G401 (cell line): Measurements from ENCODE around the gene TSPAN8. TPM values are rescaled to one million over a fixed set of nuclear protein-coding genes. Genes with fewer than 3 reads are reported as not detected.

Experiments used
- DNase-seq: peaks from one replicate; pipeline ENCODE4 v3.0.0-alpha.2; 2015; ENCODE audit warnings: low spot score
- in situ Hi-C: cut with HindIII; loops from 2 replicates; pipeline ENCODE4 v1.10.0; 2016; ENCODE audit warnings: low sequenced_read_pairs, mixed read lengths
- total RNA-seq: library from RNA; depleted of rRNA; stranded (reverse); fragments of >200 nt; shearing (Covaris generic); gene quantifications from 2 replicates; pipeline ENCODE4 v1.2.3, GENCODE V29; 2014; rRNA removed

The TSPAN8 gene
- total RNA-seq = not detected in 2 replicates

- no peak for DNase-seq
- in situ Hi-C loops = no loop called here
These were observed at the start of gene TSPAN8 for GRCh38 chr12:71157601-71158233. Gene TSPAN8 (minus strand): TSS chr12:71157999. CDS start chr12:71157678, 321 bp downstream.

DNA sequence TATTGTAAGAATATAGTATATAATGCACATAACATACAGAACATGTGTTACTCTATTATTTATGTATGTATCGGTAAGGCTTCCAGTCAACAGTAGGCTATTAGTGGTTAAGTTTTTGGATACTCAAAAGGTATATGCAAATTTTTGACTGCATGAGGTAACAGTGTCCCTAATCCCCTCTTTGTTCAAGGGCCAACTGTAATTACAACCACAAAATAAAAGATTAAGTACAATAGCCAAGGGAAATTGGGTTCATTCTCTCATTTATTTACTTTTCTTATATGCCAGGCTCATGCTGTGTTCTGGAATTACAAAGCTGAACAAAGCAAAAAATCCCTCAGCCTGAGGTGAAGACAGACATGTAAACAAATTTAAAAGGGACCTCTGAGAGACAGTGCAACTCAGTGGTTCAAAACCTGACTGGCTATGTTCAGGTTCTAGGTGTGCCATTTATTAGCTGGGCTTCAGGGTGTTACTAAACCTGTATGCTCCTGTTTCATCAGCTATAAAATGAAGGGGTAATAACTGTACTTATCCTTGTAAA is 43.4 kb upstream of the TSPAN8 start:
- DNase-seq = no peak
- in situ Hi-C loops = no loop called here

GRCh38 chr12:71200706-71201105 is 42.9 kb upstream of the TSPAN8 start:
- no peak for DNase-seq
- in situ Hi-C loops = no loop called here

GRCh38 chr12:71197460-71197859 is 39.7 kb upstream of the TSPAN8 start:
- DNase-seq = no peak
- in situ Hi-C loops = no loop called here

DNA sequence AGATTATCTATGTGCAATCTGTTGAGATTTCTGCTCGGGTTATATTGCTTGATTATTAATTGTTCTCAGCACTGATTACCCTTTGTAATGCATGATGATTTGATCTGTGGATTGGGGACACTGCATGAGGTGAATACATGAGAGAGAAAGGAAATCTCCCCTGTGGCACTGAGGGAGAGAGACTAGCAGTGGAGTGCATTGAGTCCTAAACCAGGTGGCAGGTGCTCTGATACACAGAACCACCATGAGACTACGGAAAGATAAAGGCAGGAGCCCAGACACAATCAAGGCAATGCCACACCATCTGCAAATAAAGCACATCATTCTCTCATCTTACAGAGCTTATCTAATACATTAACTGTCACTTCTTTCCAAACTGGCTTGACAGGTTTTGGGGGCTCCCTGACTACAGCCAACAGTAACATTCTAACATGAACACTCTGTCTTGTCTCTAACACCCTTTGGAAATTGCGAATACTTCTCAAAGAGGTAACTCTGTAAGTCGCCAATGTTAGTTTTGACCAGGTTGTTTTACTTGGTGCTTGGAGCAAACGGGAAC is 37.6 kb upstream of the TSPAN8 start:
- no peak for DNase-seq
- in situ Hi-C loops = no loop called here

GRCh38 chr12:71194657-71195056 is 36.9 kb upstream of the TSPAN8 start:
- DNase-seq = no peak

GRCh38 chr12:71193041-71193440 is 35.2 kb upstream of the TSPAN8 start:
- in situ Hi-C loops = no loop called here

More at GRCh38 chr12:71194657-71195056, 36.9 kb upstream of the TSPAN8 start:
- in situ Hi-C loops = no loop called here

DNA sequence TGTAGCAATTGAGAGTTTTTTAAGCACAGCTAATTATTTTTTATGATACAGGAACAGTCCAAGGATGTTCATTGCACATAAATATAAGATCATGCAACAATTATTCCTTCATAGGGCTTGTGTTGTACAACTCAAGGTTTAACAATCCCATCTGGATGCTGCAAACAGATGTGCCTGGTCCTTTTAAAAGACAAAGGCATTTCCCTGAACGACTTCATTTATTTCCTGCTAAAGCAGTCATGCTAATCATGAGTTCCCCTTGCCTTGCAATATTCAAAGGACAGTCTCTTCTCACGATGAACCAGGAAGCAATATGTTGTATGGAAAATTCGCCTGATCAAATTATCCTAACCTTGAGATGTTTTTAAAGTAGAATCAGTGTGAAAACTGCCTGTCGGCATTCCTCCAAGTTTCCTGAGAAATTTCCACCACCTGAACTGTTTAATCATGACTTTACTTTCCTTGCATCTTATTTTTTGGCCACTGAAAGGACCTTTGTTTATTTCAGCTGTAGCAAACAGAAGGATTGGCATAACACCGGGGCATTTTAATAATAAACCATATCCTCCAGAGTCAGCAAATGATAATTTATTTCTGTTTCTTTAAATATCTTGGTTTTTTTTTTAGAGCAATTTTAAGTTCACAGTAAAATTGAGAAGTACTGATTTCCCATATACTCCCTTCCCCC is 33.9 kb upstream of the TSPAN8 start:
- in situ Hi-C loops = no loop called here
- no peak for DNase-seq

More at GRCh38 chr12:71193041-71193440, 35.2 kb upstream of the TSPAN8 start:
- no peak for DNase-seq

- in situ Hi-C loops = no loop called here
- no peak for DNase-seq
These were observed 33.0 kb upstream of the TSPAN8 start for GRCh38 chr12:71190822-71191221.

DNA sequence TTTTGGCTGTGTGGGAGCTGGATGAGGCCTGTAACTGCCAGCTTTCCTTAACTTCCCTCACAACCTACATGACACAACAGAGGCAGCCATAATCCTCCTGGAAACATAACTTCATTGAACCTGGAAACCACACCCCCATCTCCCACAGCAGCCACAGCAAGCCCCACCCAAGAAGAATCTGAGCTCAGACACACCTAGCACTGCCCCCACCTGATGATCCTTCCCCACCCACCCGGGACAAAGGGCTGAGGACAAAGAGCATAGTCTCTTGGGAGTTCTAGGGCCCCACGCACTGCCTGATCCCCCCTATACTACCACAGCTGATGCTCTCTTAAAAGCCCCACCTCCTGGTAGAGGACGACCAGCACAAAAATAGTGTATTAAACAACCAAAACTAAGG is 29.6 kb upstream of the TSPAN8 start:
- no peak for DNase-seq
- in situ Hi-C loops = no loop called here

GRCh38 chr12:71186571-71187288 is 28.9 kb upstream of the TSPAN8 start:
- no peak for DNase-seq
- in situ Hi-C loops = no loop called here

GRCh38 chr12:71183846-71184245 is 26.0 kb upstream of the TSPAN8 start:
- DNase-seq = no peak
- in situ Hi-C loops = no loop called here

- in situ Hi-C loops = no loop called here
- no peak for DNase-seq
These were observed 25.2 kb upstream of the TSPAN8 start for GRCh38 chr12:71183018-71183417.

DNA sequence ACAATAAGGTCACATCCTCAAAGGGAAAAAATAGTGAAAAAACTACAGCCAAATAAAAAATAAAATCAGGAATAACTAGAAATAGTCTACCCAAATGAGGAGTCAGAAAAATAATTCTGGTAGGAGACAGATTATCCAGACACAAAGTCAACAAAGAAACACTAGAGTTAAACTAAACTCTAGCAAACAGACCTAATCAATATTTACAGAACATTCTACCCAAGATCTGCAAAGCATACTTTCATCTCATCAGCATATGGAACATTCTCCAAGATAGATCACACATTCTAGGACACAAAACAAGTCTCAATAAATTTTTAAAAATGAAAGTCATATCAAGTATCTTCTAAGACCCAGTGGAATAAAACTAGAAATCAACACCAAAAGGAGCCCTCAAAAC is 20.4 kb upstream of the TSPAN8 start:
- no peak for DNase-seq
- in situ Hi-C loops = no loop called here

GRCh38 chr12:71174825-71175224 is 17.0 kb upstream of the TSPAN8 start:
- in situ Hi-C loops = no loop called here

GRCh38 chr12:71174146-71174545 is 16.3 kb upstream of the TSPAN8 start:
- in situ Hi-C loops = no loop called here
- DNase-seq = no peak

More at GRCh38 chr12:71174825-71175224, 17.0 kb upstream of the TSPAN8 start:
- DNase-seq = no peak

DNA sequence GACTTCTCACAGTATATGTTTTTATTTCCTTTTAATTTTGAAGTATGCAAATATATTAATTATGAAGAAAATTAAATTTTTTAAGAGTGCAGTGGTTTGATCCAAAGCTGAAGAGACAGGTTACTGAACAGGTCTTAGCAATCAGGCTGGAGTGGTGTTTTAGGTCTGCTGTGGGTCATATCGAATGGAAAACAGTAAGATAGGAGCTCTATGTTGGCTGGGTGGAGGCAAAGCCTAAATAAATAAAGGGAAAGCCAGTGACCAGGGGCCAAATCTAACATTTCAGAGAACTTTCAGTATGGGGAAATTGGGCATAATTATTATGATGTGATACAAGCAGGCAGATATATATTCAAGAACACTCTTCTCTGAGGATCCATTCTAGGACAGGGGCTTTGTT is 12.7 kb upstream of the TSPAN8 start:
- DNase-seq = no peak
- in situ Hi-C loops = no loop called here

- in situ Hi-C loops = no loop called here
- DNase-seq = no peak
These were observed 11.5 kb upstream of the TSPAN8 start for GRCh38 chr12:71169286-71169685.

- DNase-seq = no peak
- in situ Hi-C loops = no loop called here
These were observed 9.2 kb upstream of the TSPAN8 start for GRCh38 chr12:71166862-71167496.
